HG03521 (cell line): ENCODE measurements around the gene ELFN1.

Experiments used
- ATAC-seq: cut with Tn5 transposase; IDR thresholded peaks from one replicate; pipeline ENCODE4 v1.9.1; 2021; ENCODE audit warnings: mild to moderate bottlenecking, moderate library complexity; ENCODE audit not compliant: unreplicated experiment

The ELFN1 gene

DNA sequence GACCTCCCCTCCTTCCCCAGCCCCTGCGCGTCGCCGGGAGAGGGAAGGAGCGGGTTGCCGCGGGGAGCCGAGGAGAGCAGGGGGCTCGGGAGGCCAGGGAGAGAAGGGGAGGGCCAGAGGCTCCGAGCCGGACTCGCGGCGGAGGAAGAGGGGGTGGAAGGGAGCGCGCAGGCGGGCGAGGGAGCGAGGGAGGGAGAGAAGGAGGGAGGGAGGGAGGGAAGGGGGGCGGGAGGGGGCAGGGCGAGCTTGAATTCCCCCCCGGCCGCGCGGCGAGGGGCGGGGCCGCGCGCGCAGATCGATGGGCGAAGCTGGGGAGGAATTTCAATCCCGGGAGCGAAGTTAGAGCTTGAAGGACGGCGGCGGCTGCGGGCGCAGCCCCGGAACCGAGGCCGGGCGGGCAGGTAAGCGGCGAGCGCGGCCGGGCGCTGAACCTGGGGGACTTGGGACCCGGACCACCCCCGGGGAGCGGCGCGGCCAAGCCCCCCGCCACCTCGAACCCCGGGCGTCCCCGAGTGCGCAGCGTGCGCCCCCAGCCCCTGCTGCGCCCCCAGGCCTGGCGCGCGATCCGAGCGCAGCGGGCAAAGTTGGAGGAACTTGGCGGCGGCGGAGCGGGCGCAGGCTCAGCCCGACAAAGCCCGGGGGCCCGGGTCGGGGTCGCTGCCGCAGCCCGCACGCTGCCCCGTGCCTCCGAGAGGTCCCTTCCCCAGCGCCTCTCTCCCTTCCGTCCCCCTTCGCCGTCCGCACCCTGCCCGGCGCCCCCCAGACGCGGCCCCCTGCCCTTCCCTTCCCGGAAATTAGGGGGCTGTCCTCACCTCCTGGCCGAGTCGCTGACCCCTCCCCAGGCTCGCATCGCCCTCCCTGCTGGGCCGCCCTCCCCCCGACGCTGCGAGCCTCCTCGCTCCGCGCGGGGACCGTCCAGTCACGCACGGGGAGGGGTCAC, at the start of gene ELFN1:
Gene ELFN1, plus strand, starts transcription at position 324 of the 940 bp plus-strand sequence. CDS start 74,320 bp downstream, outside the sequence.
- no peak for ATAC-seq

DNA sequence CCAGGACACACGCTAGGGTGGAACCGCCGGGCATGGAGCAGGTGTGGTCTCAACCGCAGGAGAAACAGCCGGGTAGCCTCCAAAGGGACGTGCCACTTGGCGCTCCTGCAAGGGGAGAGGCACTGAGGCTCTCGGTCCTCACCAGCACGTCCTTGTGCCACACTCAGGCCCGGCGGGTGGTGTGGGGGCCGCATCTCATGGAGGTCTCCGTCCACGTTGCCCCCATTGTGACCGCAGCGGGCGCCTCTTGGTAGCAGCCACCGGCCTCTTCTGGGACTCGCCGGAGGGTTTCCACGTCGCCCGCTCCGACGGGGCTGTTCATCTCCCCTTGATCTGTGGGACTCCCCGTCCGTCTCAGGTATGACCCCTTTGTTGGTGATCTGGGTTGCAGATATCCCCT, 49.2 kb upstream of the ELFN1 start:
- ATAC-seq: no peak

GRCh38 chr7:1621718-1622117, 48.4 kb upstream of the ELFN1 start:
- ATAC-seq: no peak

DNA sequence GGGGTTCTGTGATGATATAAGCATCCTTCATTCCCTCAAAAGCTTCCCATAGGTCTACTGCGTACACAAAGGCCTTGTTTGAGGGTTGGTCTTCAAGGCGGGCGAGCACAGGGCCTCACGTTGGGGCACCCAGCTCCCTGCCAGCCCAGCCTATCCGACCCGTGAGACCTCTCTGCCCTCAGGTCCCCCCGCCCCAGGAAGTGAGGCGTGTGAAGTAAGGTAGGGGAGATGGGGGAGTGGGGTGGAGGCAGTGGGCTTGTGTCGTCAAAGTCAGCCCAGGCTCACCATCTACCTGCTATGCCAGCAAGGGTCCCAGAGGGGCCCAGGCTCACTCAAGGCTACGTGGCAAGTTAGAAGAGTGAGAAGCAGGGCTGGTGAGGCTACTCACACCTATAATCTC, 47.6 kb upstream of the ELFN1 start:
- no peak for ATAC-seq

- ATAC-seq: no peak
Measured at GRCh38 chr7:1623810-1624209, 46.3 kb upstream of the ELFN1 start.

- ATAC-seq: no peak
Measured at GRCh38 chr7:1624999-1625927, 44.8 kb upstream of the ELFN1 start.

- no peak for ATAC-seq
Measured at GRCh38 chr7:1626769-1627168, 43.3 kb upstream of the ELFN1 start.

DNA sequence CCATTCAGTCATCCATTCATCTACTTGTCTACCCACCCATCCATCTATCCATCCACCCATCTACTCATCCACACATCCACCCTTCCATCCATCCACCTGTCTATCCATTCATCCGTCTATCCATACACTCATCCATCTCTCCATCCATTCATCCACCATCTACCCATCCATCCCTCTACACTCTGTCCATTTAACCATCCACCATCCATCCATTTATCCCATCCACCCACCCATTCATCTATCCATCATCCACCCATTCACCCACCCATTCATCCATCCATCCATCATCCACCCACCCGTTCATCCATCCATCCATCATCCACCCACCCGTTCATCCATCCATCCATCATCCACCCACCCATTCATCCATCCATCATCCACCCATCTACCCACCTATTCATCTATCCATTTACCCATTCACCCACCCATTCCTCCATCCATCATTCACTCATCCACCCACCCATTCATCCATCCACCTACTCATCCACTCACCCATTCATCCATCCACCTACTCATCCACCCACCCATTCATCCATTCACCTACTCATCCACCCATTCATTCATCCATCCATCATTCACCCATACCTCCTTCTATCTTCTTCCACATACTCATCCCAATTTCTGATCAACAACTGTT, 39.3 kb upstream of the ELFN1 start:
- ATAC-seq: no peak

GRCh38 chr7:1631678-1632077, 38.4 kb upstream of the ELFN1 start:
- no peak for ATAC-seq

GRCh38 chr7:1632506-1632905, 37.6 kb upstream of the ELFN1 start:
- ATAC-seq: no peak

DNA sequence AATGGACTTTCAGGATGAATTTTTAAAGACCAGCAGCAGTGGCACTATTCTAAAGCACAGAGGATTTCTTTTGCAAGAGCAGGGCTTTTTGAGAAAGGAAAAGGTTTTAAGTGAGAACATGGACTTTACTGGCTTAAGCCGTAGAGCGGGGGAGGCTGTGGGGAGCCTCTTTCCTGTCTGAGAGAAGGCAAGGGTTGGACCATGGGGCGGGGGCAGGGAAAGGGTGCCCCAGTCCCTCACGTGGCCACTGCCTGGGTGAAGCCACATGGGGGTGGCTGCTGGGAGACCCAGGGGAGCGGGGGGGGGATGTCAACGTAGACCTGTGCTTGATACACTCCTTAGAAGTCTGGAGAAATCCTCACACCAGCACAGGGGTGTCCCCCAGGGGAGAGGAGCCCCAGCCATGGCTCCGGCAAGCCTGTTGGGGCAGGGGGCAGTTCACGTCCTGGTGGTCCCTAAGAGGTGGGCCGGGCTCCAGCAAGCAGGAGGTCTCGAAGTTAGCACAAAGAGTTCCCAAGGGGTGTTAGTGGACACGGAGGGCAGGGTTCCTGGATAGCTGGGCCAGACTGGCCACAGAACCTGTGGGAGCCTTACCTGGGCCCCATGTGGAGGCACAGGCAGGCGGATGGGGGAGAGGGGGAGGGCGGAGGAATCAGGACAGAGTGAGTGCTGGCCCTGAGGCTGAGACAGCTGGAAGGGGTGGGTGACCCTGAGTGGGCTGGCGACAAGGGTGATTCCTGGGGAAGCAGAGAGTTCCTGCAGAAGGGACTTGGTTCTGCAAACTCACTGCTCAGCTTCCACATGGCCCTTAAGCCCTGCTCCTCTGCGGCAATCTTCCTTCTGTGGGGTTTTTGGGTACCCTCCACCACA, 36.9 kb upstream of the ELFN1 start:
- no peak for ATAC-seq

DNA sequence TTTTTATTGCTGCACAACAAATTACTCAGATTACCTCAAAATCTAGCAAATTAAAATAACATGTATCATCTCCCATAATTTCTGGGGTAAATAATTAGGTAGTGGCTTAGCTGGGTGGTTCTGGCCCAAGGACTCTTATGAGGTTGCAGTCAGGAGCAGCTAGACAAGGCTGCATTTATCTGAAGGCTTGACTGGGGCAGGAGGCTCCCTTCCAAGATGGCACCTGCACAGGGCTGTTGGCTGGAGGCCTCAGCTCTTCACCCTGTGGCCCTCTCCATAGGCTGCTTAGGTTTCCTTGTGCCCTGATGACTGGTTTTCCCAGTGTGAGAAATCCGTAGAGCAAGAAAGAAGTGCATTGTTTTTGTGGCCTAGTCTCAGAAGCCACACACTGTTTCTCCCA, 34.7 kb upstream of the ELFN1 start:
- ATAC-seq: no peak

GRCh38 chr7:1637155-1637554, 32.9 kb upstream of the ELFN1 start:
- no peak for ATAC-seq

GRCh38 chr7:1638215-1638661, 31.8 kb upstream of the ELFN1 start:
- no peak for ATAC-seq

DNA sequence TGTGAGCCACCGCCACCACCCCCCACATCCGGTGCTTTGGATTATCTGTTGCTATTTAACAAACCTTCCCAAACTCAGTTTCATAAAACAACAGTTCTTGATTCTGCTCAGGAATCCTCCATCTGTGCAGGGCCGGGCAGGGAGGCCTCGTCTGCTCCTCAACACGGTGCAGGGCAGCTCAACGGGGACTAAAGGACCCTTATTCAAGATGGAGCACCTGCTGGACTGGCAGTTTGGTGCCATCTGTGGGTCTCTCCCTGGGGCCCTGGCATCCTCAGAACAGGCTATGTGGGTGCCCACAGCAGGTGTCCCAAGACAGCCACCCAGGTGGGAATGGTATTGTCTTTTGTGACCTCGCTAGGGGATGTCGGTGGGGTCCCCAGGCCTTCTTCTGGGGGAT, 31.0 kb upstream of the ELFN1 start:
- ATAC-seq: no peak

GRCh38 chr7:1639532-1640175, 30.4 kb upstream of the ELFN1 start:
- ATAC-seq: no peak

GRCh38 chr7:1640376-1641172, 29.5 kb upstream of the ELFN1 start:
- ATAC-seq: no peak

GRCh38 chr7:1641173-1641572, 28.9 kb upstream of the ELFN1 start:
- no peak for ATAC-seq
